HEK293 (cell line): ENCODE data around the gene TRMT61A.

Experiments used
- CTCF ChIA-PET: fragments of 350-600 bp; formaldehyde crosslinking; extraction: SDS; loops from one replicate; lab custom pipeline; 2021; ENCODE audit warnings: antibody characterized with exemption; lab: Yijun Ruan, JAX
- POLR2A ChIA-PET: fragments of 300-600 bp; formaldehyde crosslinking; extraction: SDS; loops from one replicate; lab custom pipeline; 2020; ENCODE audit warnings: antibody characterized with exemption, inconsistent platforms; lab: Yijun Ruan, JAX
- H3K27ac ChIP-seq: fragments of 200-500 bp; sonication (Bioruptor generic); 2 replicates; pipeline ENCODE4 v1.5.1; 2014; ENCODE audit warnings: low read depth, low read length, control low read depth, inconsistent platforms; ENCODE audit errors: extremely low read depth
- H3K36me3 ChIP-seq, 2 experiments: fragments of 200-500 bp in 1 of 2; sonication (Bioruptor generic) in 1 of 2; 1 replicate in 1 of 2; 2 replicates in 1 of 2; pipeline ENCODE4 v1.5.1; 2014 to 2017; ENCODE audit warnings: inconsistent platforms in 2 of 2, low read length in 2 of 2; ENCODE audit not compliant: control insufficient read depth in 2 of 2, insufficient read depth in 1 of 2
- H3K4me1 ChIP-seq: fragments of 200-500 bp; sonication (Bioruptor generic); 2 replicates; pipeline ENCODE4 v1.5.1; 2014; ENCODE audit warnings: mild to moderate bottlenecking, low read length, inconsistent platforms; ENCODE audit not compliant: control insufficient read depth, insufficient read depth
- H3K4me3 ChIP-seq: 2 replicates; pipeline ENCODE4 v1.5.1; 2011; ENCODE audit warnings: low read depth, mild to moderate bottlenecking, control low read depth, low read length, moderate library complexity
- H3K9me3 ChIP-seq: fragments of 200-500 bp; sonication (Bioruptor generic); 2 replicates; pipeline ENCODE4 v1.5.1; 2014; ENCODE audit warnings: low read depth, low read length, inconsistent platforms; ENCODE audit not compliant: control insufficient read depth, insufficient read depth
- ATF2 ChIP-seq: fragments of 450-650 bp; formaldehyde crosslinking; IDR thresholded peaks from 2 replicates; pipeline ENCODE4 v1.5.1; 2016; ENCODE audit warnings: missing biosample characterization, missing genetic modification characterization, low read depth
- FEZF1 ChIP-seq: fragments of 450-650 bp; formaldehyde crosslinking; IDR thresholded peaks from 2 replicates; pipeline ENCODE4 v1.5.1; 2016; ENCODE audit warnings: missing biosample characterization, missing genetic modification characterization
- GLI4 ChIP-seq: fragments of 450-650 bp; formaldehyde crosslinking; IDR thresholded peaks from 2 replicates; pipeline ENCODE4 v1.5.1; 2016; ENCODE audit warnings: missing biosample characterization, missing genetic modification characterization
- GLIS2 ChIP-seq: fragments of 450-650 bp; formaldehyde crosslinking; IDR thresholded peaks from 2 replicates; pipeline ENCODE4 v1.5.1; 2016; ENCODE audit warnings: missing biosample characterization, missing genetic modification characterization
- HOXC10 ChIP-seq: sonication (generic); formaldehyde crosslinking; IDR thresholded peaks from 2 replicates; pipeline ENCODE4 v1.8.1; 2023; ENCODE audit warnings: mild to moderate bottlenecking, missing genetic modification reagents
- KLF8 ChIP-seq: fragments of 450-650 bp; formaldehyde crosslinking; IDR thresholded peaks from 2 replicates; pipeline ENCODE4 v1.5.1; 2016; ENCODE audit warnings: missing biosample characterization, missing genetic modification characterization
- SCRT2 ChIP-seq: fragments of 450-650 bp; formaldehyde crosslinking; IDR thresholded peaks from 2 replicates; pipeline ENCODE4 v1.5.1; 2016; ENCODE audit warnings: missing biosample characterization, missing genetic modification characterization
- SP2 ChIP-seq: fragments of 450-650 bp; formaldehyde crosslinking; IDR thresholded peaks from 2 replicates; pipeline ENCODE4 v1.5.1; 2016; ENCODE audit warnings: missing biosample characterization, missing genetic modification characterization
- SP3 ChIP-seq: fragments of 450-650 bp; formaldehyde crosslinking; IDR thresholded peaks from 2 replicates; pipeline ENCODE4 v1.5.1; 2016; ENCODE audit warnings: missing biosample characterization, missing genetic modification characterization
- ZBTB10 ChIP-seq: fragments of 450-650 bp; formaldehyde crosslinking; IDR thresholded peaks from 2 replicates; pipeline ENCODE4 v1.5.1; 2016; ENCODE audit warnings: missing biosample characterization, missing genetic modification characterization
- ZEB2 ChIP-seq: fragments of 450-650 bp; formaldehyde crosslinking; IDR thresholded peaks from 2 replicates; pipeline ENCODE4 v1.5.1; 2016; ENCODE audit warnings: missing biosample characterization, missing genetic modification characterization
- ZIC2 ChIP-seq: fragments of 450-650 bp; formaldehyde crosslinking; IDR thresholded peaks from 2 replicates; pipeline ENCODE4 v1.5.1; 2016; ENCODE audit warnings: missing biosample characterization, missing genetic modification characterization
- ZNF132 ChIP-seq: fragments of 450-650 bp; formaldehyde crosslinking; IDR thresholded peaks from 2 replicates; pipeline ENCODE4 v1.5.1; 2017; ENCODE audit warnings: missing biosample characterization, missing genetic modification characterization, borderline replicate concordance
- ZNF169 ChIP-seq: fragments of 450-650 bp; formaldehyde crosslinking; IDR thresholded peaks from 2 replicates; pipeline ENCODE4 v1.5.1; 2016; ENCODE audit warnings: missing biosample characterization, missing genetic modification characterization
- ZNF239 ChIP-seq: fragments of 450-650 bp; formaldehyde crosslinking; IDR thresholded peaks from 2 replicates; pipeline ENCODE4 v1.5.1; 2016; ENCODE audit warnings: missing biosample characterization, missing genetic modification characterization
- ZNF292 ChIP-seq: fragments of 450-650 bp; formaldehyde crosslinking; IDR thresholded peaks from 2 replicates; pipeline ENCODE4 v1.5.1; 2016; ENCODE audit warnings: low read depth, missing biosample characterization, missing genetic modification characterization, borderline replicate concordance
- ZNF585B ChIP-seq: fragments of 450-650 bp; formaldehyde crosslinking; IDR thresholded peaks from 2 replicates; pipeline ENCODE4 v1.5.1; 2016; ENCODE audit warnings: missing biosample characterization, missing genetic modification characterization
- ZNF660 ChIP-seq: fragments of 450-650 bp; IDR thresholded peaks from 2 replicates; pipeline ENCODE4 v1.5.1; 2018; ENCODE audit warnings: missing biosample characterization, mild to moderate bottlenecking, missing genetic modification characterization
- ZNF843 ChIP-seq: fragments of 450-650 bp; formaldehyde crosslinking; IDR thresholded peaks from 2 replicates; pipeline ENCODE4 v1.5.1; 2016; ENCODE audit warnings: missing biosample characterization, missing genetic modification characterization
- ZXDB ChIP-seq: fragments of 450-650 bp; formaldehyde crosslinking; IDR thresholded peaks from 2 replicates; pipeline ENCODE4 v1.5.1; 2016; ENCODE audit warnings: missing biosample characterization, missing genetic modification characterization
- TF ChIP-seq, protein P1 (sequence below): fragments of 450-650 bp; formaldehyde crosslinking; IDR thresholded peaks from 2 replicates; pipeline ENCODE4 v1.5.1; 2016; ENCODE audit warnings: missing biosample characterization, missing genetic modification characterization
- TF ChIP-seq, protein P2 (sequence below): fragments of 450-650 bp; formaldehyde crosslinking; IDR thresholded peaks from 2 replicates; pipeline ENCODE4 v1.5.1; 2016; ENCODE audit warnings: missing biosample characterization, missing genetic modification characterization

Gene TRMT61A

DNA sequence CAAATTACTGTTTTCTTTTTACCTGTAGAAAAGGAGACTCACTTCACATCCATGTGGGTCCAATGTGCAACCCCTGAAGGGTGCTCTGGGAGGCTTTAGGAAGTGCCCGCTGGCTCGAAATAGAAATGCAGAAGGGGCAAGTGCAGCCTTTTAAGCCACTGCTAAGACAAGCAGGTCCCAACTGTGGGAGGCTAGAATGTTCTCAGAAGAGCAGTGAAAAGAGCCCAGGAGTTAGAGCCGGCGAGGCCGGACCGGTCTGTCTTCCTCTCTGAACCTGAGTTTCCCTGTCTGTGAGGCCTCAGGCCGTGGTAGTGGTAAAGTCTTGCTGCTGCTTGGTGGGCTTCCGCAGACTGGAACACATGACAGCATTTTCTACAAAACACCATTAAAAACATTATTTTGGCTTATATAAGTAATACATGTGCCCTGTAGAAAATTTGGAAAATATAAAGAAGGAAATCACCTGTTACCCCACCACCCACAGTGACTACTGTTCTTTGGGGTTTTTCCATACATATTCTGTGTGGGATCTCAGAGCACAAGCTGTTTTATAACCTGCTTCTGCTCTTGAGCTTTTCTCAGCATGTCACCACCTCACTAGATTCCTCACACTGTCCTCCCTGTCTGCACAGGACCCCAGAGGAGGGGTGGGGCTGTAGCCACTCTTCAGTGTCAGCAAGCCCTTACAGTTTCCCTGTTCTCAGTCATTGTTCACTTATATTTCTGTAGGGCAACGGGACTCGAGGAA, 12.4 kb upstream of the TRMT61A start (continued):
- peak; percentile 25; the same call in 1 of the 2 replicates for TF ChIP-seq ZNF585B (tag by site-specific recombination)
- peak; percentile 75 for TF ChIP-seq SCRT2
- no peak for TF ChIP-seq ZBTB10 (tag by site-specific recombination)
- no peak for TF ChIP-seq ZNF292 (tag by site-specific recombination)
- TF ChIP-seq ZNF132 (tag by site-specific recombination), result no peak

DNA sequence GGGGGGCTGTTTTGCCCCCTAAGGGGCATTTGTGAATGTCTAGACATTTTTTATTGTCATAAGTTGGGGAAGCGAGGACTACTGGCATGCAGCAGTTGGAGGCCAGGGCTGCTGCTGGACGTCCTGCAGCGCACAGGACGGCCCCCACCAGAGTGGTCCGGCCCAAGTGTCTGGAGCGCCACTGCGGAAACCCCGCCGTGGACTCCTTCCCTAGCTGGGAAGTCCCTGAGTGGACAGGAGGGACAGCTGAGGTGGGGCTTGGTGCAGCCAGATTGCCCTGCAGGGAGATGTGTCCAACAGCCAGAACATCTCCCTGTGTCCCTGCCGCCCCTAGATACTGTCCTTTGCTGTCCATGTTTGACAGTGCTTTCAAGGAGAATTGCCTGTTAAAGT, 11.8 kb upstream of the TRMT61A start:
- no peaks in the 10 kb centered on the region for H3K9me3 ChIP-seq
- ChIA-PET CTCF (interaction anchor here (0.7 to 3.9 kb wide), 6 partner anchors 11 to 30 kb away, joined by 3 to 48 read pairs (median 3); partner anchors contain the start of gene TRMT61A), POLR2A (interaction anchor here (0.5 to 2.7 kb wide), 3 partner anchors 24 to 284 kb away, joined by 3 to 24 read pairs (median 6); no protein-coding TSS in a partner anchor)
- no peak overlapping the region; the same call in 1 of the 2 replicates for H3K27ac ChIP-seq
- H3K4me3 ChIP-seq, result no peak overlapping the region
- peaks cover 17% of the 10 kb centered on the region for H3K4me1 ChIP-seq
- H3K36me3 ChIP-seq, result peaks cover 0 to 33% of the 10 kb centered on the region in 2 experiments; a peak in 2 of 3 replicates
- TF ChIP-seq KLF8 (tag by site-specific recombination) (no peak), FEZF1 (no peak), ZNF169 (no peak), HOXC10 (CRISPR knock-in tag) (no peak), ZNF660 (tag by site-specific recombination) (no peak)
- TF ChIP-seq, protein P1, sequence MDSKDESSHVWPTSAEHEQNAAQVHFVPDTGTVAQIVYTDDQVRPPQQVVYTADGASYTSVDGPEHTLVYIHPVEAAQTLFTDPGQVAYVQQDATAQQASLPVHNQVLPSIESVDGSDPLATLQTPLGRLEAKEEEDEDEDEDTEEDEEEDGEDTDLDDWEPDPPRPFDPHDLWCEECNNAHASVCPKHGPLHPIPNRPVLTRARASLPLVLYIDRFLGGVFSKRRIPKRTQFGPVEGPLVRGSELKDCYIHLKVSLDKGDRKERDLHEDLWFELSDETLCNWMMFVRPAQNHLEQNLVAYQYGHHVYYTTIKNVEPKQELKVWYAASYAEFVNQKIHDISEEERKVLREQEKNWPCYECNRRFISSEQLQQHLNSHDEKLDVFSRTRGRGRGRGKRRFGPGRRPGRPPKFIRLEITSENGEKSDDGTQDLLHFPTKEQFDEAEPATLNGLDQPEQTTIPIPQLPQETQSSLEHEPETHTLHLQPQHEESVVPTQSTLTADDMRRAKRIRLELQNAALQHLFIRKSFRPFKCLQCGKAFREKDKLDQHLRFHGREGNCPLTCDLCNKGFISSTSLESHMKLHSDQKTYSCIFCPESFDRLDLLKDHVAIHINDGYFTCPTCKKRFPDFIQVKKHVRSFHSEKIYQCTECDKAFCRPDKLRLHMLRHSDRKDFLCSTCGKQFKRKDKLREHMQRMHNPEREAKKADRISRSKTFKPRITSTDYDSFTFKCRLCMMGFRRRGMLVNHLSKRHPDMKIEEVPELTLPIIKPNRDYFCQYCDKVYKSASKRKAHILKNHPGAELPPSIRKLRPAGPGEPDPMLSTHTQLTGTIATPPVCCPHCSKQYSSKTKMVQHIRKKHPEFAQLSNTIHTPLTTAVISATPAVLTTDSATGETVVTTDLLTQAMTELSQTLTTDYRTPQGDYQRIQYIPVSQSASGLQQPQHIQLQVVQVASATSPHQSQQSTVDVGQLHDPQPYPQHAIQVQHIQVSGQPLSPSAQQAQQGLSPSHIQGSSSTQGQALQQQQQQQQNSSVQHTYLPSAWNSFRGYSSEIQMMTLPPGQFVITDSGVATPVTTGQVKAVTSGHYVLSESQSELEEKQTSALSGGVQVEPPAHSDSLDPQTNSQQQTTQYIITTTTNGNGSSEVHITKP (tag by site-specific recombination), result 0 out of 2 replicates have a peak, but pooled peaks have one; percentile 27
- TF ChIP-seq, protein P2, sequence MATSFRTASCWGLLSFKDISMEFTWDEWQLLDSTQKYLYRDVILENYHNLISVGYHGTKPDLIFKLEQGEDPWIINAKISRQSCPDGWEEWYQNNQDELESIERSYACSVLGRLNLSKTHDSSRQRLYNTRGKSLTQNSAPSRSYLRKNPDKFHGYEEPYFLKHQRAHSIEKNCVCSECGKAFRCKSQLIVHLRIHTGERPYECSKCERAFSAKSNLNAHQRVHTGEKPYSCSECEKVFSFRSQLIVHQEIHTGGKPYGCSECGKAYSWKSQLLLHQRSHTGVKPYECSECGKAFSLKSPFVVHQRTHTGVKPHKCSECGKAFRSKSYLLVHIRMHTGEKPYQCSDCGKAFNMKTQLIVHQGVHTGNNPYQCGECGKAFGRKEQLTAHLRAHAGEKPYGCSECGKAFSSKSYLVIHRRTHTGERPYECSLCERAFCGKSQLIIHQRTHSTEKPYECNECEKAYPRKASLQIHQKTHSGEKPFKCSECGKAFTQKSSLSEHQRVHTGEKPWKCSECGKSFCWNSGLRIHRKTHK (tag by site-specific recombination), result no peak

DNA sequence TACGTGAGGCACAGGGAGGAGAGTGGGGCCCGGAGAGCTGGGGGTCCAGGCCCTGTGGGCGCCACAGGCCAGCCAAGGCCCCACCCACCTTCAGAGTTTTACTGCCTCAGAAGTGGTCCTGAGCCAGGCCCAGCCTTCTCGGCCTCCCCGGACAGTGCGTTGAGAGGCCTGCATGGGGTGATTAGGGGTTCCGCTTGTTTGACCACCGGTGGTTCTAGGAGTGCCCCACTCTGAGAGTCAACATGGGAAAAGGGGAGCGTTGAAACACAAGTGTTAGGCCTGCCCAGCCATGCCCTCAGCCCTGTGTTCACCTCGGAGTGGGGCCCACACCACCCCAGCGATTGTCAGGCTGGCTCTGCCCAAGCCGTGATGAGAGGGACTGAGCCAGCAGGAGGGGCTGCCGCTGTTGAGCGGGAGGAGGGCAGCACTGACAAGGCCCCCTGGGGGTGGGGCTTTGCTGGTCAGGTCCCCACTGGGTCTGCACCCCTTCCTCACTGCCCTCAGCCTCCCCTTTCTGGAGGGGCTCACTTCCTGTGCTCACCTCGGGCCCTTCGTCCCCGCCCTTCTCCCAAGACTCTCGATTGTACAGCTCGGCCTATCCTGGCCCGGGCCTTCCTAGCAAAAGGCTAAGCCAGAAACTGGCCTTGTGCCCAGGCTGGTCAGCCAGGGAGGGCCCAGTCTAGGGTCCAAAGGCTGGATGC, 11.1 kb upstream of the TRMT61A start:
- Histone ChIP-seq H3K27ac (peak overlapping the region; percentile 34; the same call in 1 of the 2 replicates), H3K9me3 (no peaks in the 10 kb centered on the region), H3K4me3 (no peak overlapping the region), H3K36me3 (peaks cover 0 to 33% of the 10 kb centered on the region in 2 experiments; a peak in 1 of 3 replicates), H3K4me1 (peaks cover 15% of the 10 kb centered on the region)
- ChIA-PET POLR2A (interaction anchor here (0.6 to 2.7 kb wide), 11 partner anchors 9 to 845 kb away, joined by 3 to 24 read pairs (median 5); partner anchors contain the start of gene TRMT61A), CTCF (interaction anchor here (0.7 to 3.9 kb wide), 20 partner anchors 10 to 387 kb away, joined by 3 to 48 read pairs (median 4); partner anchors contain the start of gene TRMT61A)
- TF ChIP-seq ZEB2 (tag by site-specific recombination) (no peak), GLIS2 (tag by site-specific recombination) (peak; percentile 9), SP2 (tag by site-specific recombination) (peak; percentile 56), GLI4 (tag by site-specific recombination) (no peak), ZNF239 (tag by site-specific recombination) (no peak), ZXDB (tag by site-specific recombination) (no peak), HOXC10 (CRISPR knock-in tag) (no peak), ZIC2 (tag by site-specific recombination) (peak; percentile 24), ZNF843 (tag by site-specific recombination) (no peak), ATF2 (tag by site-specific recombination) (no peak), SP3 (tag by site-specific recombination) (0 out of 2 replicates have a peak, but pooled peaks have one; percentile 4)
